ENCODE data around the gene FBXL14.

FBXL14 gene

GRCh38 chr12:1532375-1533165 is 61.8 kb downstream of the FBXL14 start:
- DNase-seq: no peak

- no peak for DNase-seq
Observed at GRCh38 chr12:1531654-1532374, 62.6 kb downstream of the FBXL14 start.

GRCh38 chr12:1531153-1531653 is 63.2 kb downstream of the FBXL14 start:
- no peak for DNase-seq

GRCh38 chr12:1530592-1531152 is 63.7 kb downstream of the FBXL14 start:
- no peak for DNase-seq

- no peak for DNase-seq
Observed at GRCh38 chr12:1529862-1530591, 64.4 kb downstream of the FBXL14 start.

- DNase-seq: no peak
Observed at GRCh38 chr12:1529228-1529861, 65.0 kb downstream of the FBXL14 start.

DNA sequence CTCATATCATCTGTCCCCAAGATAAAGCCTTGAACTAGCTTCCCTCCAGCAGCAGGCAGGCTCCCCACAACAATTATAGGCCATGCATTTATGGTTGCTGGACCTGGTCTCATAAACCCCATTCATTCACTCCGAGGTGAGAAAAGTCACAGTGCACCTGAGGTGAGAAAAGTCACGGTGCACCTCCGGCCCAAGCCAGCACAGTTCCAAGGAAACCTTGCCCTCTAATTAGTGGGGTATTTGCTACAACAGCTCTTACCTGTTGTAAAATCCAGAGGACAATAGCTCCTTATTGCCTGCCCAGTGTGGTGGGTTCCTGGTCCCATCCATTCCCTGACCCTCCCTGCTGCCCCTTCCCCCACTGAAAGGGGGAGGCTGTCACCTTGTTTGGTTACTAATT is 65.6 kb downstream of the FBXL14 start:
- no peak for DNase-seq

DNA sequence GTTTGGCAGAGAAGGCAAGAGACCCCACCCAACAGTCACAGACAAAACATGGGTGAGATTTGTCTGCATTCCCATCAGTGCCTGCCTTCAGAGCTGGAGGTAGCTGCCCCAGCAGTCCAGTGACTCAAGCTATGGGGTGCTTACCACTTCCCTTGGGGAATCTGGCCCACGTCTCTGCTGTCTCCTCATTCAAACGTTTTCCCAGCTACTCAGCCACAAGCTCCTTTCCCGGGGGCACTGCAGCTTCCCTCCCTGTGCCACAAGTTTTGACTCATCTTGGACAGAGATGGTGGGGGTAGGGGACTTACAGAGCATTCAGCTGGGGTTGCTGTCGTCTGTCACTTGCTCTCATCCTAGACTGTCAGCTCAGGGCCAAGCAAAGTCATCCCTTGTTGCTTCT is 66.6 kb downstream of the FBXL14 start:
- no peak for DNase-seq

DNA sequence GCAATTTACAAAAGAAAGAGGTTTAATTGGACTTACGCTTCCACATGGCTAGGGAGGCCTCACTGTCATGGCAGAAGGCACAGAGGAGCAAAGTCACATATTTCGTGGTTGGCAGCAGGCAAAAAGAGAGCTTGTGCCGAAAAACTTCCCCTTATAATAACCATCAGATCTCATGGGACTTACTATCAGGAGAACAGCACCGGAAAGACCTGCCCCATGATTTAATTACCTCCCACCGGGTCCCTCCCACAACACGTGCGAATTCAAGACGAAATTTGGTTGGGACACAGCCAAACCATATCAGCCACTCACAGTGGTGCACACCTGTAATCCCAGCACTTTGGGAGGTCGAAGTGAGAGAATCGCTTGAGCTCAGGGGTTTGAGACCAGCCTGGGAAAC is 68.5 kb downstream of the FBXL14 start:
- DNase-seq: no peak

DNA sequence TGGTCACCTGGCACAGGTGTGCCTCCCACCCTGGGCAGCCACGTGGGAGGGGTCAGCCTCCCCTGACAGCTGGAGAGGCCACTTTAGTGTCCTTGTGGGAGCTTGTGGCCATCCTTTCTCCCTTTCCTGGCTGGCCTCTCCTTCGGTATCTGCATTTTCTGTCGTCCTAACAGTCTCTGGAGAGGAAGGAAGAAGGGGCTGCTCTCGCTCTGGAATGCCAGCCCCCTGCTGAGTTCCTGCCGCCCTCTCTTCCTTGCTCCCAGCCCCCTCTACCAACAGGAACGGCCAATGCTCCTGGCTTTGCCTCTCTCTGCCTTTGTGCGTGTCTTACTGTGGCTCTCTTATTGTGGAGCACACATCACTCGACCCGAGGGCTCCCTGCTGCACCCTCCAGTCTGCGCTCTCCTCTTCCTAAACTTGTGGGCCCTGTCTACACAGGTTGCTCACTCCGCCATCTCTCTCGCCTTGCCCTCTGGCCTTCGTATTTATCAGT is 70.8 kb downstream of the FBXL14 start:
- DNase-seq: no peak

DNA sequence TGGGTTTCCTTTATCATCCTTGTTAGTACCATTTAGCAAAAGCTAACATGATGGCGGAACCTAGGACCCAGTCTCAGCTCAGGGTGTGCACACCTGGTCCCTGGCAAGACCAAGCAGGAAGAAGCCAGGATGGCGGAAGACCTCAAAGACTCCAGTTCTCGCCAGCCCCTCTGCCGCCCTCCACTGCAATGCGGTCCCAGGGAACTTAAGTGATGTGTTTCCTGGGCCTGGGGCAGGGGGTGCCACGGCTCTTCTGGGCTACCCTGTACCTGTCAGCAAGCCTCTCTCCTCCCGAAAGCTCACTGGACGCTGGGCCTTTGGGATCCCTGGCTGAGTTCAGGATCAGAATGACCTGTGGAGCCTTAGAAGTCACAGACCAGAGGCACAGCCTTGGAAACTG is 71.3 kb downstream of the FBXL14 start:
- DNase-seq: no peak

GRCh38 chr12:1519642-1520041 is 74.7 kb downstream of the FBXL14 start:
- DNase-seq: no peak

DNA sequence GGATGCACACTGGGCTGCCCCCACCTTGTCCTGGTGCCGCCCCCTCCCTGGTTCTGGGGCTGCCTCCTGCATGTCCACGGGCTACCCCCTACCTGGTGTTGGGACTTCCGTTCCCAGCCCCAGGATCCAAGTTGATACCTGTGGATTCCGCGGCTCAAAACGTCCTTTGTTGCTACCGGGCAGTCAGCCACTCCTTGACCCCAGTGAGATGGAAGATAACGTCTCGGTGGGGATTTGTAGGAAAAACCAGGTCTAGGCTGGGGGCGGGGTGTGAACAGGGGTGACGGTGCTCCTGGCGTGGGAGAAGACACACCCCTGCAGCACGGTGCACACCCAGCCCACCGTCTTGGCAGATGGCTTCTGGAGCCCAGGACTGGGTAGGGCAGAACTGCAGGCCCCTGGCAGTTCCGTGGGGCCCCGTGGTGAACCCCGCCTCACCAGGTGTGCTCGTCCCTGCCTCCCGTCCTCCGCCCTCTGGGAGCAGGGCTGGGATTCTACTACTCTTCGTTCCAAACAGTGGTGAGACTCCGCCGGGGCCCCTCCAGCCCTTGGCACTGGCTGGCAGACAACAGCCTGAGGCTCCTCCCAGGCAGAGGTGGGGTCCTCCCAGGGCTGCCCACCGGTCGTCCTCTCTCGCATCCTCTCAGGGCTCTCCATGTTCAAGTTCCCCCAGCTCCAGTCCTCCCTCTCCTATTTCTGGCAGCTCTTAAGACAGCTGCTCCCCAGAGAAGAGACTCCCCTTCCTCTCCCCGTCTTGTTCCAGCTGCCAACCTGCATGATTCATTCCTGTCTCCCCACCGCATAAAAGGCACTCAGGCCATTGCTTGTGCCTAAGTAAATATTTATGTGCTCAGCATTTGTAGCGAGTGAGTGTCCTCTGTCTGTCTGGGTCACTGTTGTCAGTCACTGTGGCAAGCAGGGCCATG is 75.5 kb downstream of the FBXL14 start:
- no peak for DNase-seq

- DNase-seq: no peak
Observed at GRCh38 chr12:1517734-1518525, 76.5 kb downstream of the FBXL14 start.

GRCh38 chr12:1517007-1517406 is 77.4 kb downstream of the FBXL14 start:
- DNase-seq: no peak

All from CD4-positive, alpha-beta T cell treated with Interferon gamma for 1 hour (primary cell).